Activated CD8-positive, alpha-beta memory T cell treated with anti-CD3 and anti-CD28 coated beads for 36 hours (primary cell): ENCODE results near the gene CFL2. TPM values are rescaled to one million over a fixed set of nuclear protein-coding genes. Genes with fewer than 3 reads are reported as not detected.
"Not testable (repeated sequence)": the region's sequence is repeated elsewhere in the genome, so short reads cannot be mapped to it uniquely, and the experiment has no call there.

Experiments
- CTCF ChIA-PET: fragments of 350-600 bp; sonication (Branson Sonifier 250); formaldehyde crosslinking; loops from one replicate; lab custom pipeline; 2021; ENCODE audit warnings: antibody characterized with exemption; lab: Charles Lee
- POLR2A ChIA-PET: fragments of 350-600 bp; sonication (Branson Sonifier 250); formaldehyde crosslinking; loops from one replicate; lab custom pipeline; 2021; ENCODE audit warnings: antibody characterized with exemption; lab: Charles Lee
- total RNA-seq, 2 experiments: library from RNA; stranded (reverse); gene quantifications; one replicate each; pipeline ENCODE4 v1.2.3, GENCODE V29; 2021

The CFL2 gene
- total RNA-seq, 2 experiments from 2014 or later, result 5.8 to 6.6 TPM

DNA sequence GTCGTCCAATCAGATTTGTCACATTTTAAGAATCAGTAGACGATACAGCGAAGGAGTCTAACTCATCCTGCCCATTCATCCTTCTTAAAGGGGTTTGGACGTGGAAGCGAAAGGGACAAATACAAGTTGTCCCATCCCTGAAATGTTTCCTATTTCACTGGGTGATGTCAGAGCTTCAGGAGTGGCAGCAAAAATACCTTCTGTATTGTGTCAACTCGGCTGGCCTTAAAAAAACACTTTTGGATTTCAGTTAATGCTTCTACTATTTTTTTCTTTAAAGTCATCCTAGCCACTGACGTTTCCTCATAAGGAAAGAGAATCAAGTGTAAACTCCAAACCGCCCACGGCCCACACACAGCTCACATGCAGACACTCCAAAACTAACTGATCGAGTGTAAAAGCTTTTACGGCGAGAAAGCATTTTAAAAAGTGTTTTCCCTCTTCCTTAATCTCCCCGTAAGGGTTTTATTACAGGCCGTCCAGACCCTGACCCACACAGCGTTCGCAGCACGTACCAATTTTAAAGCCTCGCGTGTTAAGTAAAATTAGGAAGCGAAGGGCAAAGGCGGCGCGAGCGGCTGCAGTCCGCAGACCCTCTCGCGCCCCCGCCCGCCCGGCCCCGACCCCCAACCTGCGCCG is 593 bp downstream of the CFL2 start:
- ChIA-PET POLR2A (interaction anchor here (0.6 to 0.8 kb wide), 3 partner anchors 333 to 690 kb away, joined by 3 to 5 read pairs (median 3); no protein-coding TSS in a partner anchor), CTCF (interaction anchor here (0.8 to 1.5 kb wide), 4 partner anchors 9 to 332 kb away, joined by 3 read pairs; partner anchors contain the start of gene FAM177A1)

- ChIA-PET CTCF (interaction anchor here (1.2 to 1.5 kb wide), 2 partner anchors 10 to 333 kb away, joined by 3 read pairs; partner anchors contain the start of gene FAM177A1), POLR2A (interaction anchor here (0.6 to 0.8 kb wide), 4 partner anchors 157 to 691 kb away, joined by 3 to 5 read pairs (median 3); no protein-coding TSS in a partner anchor)
Measured at GRCh38 chr14:34713122-34713680, 1.2 kb downstream of the CFL2 start.

- CTCF ChIA-PET, result no interaction called here
- POLR2A ChIA-PET, result interaction anchor here (0.7 kb wide), 1 partner anchor 158 kb away, joined by 3 read pairs; no protein-coding TSS in a partner anchor
Measured at GRCh38 chr14:34711796-34712712, 2.3 kb downstream of the CFL2 start.

- ChIA-PET POLR2A (no interaction called here), CTCF (no interaction called here)
Measured at GRCh38 chr14:34711169-34711568, 3.2 kb downstream of the CFL2 start.

DNA sequence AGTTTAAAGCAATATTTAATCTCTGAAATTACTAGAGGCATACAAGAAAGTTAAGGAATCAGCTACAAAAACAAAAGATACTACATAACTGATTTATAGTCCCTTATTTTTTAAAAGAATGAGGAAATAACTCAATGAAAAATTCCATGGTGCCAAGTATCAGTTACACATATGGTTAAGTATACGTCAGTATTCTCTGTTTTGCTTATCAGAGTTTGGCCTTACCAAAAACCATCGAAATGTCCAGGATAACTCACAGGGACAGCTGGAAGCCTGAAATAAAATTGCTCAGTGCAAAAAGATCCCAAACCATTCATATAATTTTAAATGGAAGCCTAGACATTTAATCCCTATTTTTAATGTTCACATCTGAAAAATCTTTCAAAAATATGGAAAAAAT is 3.6 kb downstream of the CFL2 start:
- ChIA-PET POLR2A (no interaction called here), CTCF (interaction anchor here (1.0 kb wide), 1 partner anchor 12 kb away, joined by 3 read pairs; no protein-coding TSS in a partner anchor)

DNA sequence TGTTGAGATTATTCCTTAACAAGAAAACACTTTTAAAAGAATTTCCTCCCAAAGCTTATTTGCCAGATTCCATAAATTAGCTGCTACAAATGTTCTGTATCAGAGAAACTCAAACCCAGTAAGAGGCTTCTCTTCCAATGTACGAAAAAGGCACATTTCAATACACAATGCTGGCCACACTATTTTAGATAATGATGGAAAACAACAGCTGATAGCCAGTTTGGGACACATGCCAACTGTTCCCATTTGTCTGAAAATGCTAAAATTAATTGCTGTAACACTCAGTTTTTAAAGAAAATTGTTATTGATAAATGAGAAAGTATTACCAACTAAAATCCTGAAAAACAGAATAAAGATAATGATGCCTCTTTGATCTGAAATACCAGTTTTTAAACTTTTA is 4.4 kb downstream of the CFL2 start:
- CTCF ChIA-PET, result interaction anchor here (0.6 to 1.0 kb wide), 2 partner anchors 13 to 80 kb away, joined by 3 read pairs; no protein-coding TSS in a partner anchor
- POLR2A ChIA-PET, result interaction anchor here (0.6 kb wide), 1 partner anchor 430 kb away, joined by 3 read pairs; no protein-coding TSS in a partner anchor

DNA sequence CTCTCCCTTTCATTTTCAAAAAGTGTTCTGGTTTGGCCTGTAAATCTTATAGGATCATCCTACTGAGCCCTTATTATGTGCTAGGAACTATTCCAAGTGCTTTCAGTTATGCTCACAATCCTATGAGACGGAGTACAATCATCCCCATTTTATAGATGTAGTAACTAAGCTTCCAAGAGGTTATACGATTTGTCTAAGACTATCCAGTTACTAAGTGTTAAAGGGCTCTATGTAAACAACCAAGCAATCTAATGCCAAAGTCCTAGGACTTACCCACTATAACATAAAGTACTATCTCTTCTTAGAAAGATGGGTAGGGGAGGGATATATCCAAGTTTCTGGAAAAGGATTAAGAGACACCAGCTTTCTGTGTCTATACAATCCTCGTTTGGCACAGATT is 6.7 kb downstream of the CFL2 start:
- CTCF ChIA-PET, result interaction anchor here (1.0 kb wide), 1 partner anchor 11 kb away, joined by 3 read pairs; no protein-coding TSS in a partner anchor
- POLR2A ChIA-PET, result no interaction called here

DNA sequence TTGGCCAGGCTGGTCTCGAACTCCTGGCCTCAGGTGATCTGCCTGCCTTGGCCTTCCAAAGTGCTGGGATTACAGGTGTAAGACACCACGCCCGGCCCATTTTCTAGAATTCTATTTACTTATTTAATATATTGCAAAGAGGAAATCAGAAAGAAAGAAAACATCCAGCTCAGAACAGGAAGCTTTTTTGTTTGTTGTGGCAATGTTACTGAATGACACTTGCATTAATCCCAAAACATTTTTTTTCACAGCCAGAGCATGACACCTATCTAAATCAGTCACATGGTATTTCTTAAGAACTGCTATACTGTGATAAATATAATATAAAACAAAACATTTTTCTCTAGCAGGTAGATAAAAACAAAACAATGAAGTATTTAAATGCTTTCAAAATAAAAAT is 12.6 kb downstream of the CFL2 start:
- ChIA-PET CTCF (no interaction called here), POLR2A (no interaction called here)

DNA sequence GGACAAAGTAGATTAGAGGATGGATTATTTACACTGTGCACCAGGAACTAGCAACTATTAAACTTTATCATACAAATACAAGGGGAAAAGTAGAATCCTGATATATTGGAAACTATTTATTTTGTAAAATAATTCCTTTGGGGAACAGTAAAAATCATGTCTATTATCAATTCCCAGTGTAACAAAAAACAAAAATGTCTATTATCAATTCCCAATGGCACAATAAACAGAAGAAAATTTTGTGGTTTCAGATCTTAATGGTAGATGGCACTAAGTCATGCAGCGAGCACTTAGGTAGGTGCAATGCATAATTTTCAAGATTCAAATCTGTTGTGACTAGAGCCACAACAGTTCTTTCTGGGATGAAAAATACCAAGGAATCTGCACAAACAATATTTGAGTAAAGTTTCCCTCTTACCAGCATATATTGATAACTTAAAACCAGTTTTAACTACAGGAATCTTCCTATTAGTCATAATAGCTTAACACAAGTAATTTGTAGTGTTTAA is 13.7 kb downstream of the CFL2 start:
- ChIA-PET POLR2A (interaction anchor here (0.7 kb wide), 2 partner anchors 7 to 261 kb away, joined by 3 read pairs; no protein-coding TSS in a partner anchor), CTCF (no interaction called here)

GRCh38 chr14:34699873-34700621 is 14.3 kb downstream of the CFL2 start:
- ChIA-PET POLR2A (no interaction called here), CTCF (no interaction called here)

GRCh38 chr14:34694216-34694615 is 20.2 kb downstream of the CFL2 start:
- CTCF ChIA-PET, result interaction anchor here (0.6 kb wide), 1 partner anchor 30 kb away, joined by 3 read pairs; no protein-coding TSS in a partner anchor
- POLR2A ChIA-PET, result not testable (repeated sequence)

DNA sequence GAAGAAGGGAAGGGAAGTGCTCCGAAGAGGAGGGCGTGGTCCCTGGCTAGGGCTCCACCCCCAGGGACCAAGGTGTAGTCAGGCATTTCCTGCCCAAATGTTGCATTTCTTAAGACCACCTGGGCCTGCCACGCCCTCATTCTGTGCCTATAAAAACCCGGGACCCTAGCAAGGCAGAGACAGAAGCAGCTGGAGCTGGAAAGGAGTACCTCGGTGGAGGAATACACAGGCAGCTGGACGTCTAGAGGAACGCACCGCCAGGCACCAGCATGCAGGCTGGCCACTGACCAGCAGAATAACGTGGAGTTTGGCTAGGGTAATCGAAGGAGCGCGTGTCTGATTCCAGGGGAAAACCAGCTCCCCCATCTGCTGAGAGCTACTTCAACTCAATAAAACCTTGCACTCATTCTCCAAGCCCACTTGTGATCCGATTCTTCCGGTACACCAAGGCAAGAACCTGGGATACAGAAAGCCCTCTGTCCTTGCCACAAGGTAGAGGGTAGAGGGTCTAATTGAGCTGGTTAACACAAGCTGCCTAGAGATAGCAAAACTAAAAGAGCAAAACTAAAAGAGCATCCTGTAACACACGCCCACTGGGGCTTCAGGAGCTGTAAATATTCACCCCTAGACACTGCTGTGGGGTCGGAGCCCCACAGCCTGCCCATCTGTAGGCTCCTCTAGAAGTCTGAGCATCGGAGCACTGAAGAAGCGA is 21.0 kb downstream of the CFL2 start:
- CTCF ChIA-PET, result interaction anchor here (0.6 to 1.2 kb wide), 2 partner anchors 10 to 30 kb away, joined by 3 to 4 read pairs; no protein-coding TSS in a partner anchor
- POLR2A ChIA-PET, result interaction anchor here (0.5 kb wide), 1 partner anchor 7 kb away, joined by 3 read pairs; no protein-coding TSS in a partner anchor

DNA sequence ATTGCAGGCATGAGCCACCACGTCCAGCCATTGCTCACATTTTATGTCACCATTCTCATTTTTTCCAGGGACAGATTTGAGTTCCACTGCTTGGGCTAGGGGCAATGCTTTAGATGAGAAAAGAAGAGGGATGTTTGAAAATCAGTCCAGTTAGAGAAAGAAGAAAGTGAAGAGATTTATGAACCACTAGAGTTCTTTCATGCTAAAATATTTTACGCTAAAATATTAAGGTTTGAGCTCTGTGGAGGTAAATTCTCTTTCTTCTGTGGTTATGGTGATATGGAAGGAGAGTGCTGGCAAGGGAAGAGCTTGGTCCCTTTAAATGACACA is 21.5 kb downstream of the CFL2 start:
- ChIA-PET CTCF (interaction anchor here (0.6 to 1.2 kb wide), 2 partner anchors 10 to 30 kb away, joined by 3 to 4 read pairs; no protein-coding TSS in a partner anchor), POLR2A (interaction anchor here (0.5 kb wide), 1 partner anchor 8 kb away, joined by 3 read pairs; no protein-coding TSS in a partner anchor)

- ChIA-PET CTCF (interaction anchor here (1.2 kb wide), 1 partner anchor 31 kb away, joined by 4 read pairs; no protein-coding TSS in a partner anchor), POLR2A (no interaction called here)
Measured at GRCh38 chr14:34692348-34692747, 22.0 kb downstream of the CFL2 start.

GRCh38 chr14:34691206-34691605 is 23.2 kb downstream of the CFL2 start:
- ChIA-PET POLR2A (no interaction called here), CTCF (interaction anchor here (0.5 kb wide), 1 partner anchor 123 kb away, joined by 3 read pairs; no protein-coding TSS in a partner anchor)

DNA sequence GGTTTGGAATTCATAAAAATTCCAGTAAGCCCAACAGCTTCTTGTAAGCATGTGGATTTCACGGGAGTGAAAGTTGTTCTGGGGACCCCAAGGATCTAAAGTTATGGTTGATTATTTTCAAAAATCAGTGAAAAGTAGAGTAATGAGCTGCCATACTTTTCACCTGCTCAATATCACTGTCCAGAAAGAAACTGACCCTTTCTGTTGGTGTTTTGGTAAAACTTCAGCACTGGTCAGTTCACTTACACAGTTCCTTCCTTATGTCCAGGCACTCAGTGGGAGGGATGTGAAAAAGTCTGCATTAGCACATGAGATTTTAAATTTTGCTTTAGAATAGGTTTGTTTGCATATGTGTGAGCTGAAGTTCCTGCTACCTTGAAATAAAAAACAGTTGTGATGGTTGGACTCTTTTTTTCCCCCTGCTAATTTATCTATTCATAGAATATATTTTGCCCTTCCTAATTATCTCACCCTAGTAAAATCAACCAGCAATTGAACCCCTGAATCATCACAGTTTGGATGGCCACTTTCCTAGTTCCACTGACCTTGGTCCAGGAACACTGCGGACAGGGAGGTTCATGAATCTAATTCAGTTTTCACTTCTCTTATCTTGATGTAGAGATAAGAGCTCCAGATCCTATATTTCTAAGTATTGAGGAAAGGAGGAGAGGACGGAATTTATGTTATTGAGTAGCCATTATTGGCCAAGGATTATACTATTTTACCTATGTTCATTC is 25.8 kb downstream of the CFL2 start:
- POLR2A ChIA-PET, result no interaction called here
- CTCF ChIA-PET, result no interaction called here
